ENCODE measurements around the gene GNL3. TPM values are rescaled to one million over a fixed set of nuclear protein-coding genes. Genes with fewer than 3 reads are reported as not detected.
A peak's percentile ranks its signal among the peaks of the same experiment; 100 is the strongest.
"Not testable (repeated sequence)": the region's sequence is repeated elsewhere in the genome, so short reads cannot be mapped to it uniquely, and the experiment has no call there.

GNL3 gene
- 100 to 1,000 TPM; 100 to 124 (median 107) TPM for polyA plus RNA-seq (ENCODE audit: insufficient read depth in 1 of 5, insufficient read length in 5 of 5, low replicate concordance in 1 of 5)
- long read RNA-seq, donor 1, transcript GNL3-204 (4 exons, 597 nt) = minor isoform, 12 of 140 reads
- long read RNA-seq, donor 1, transcript GNL3-202 (15 exons, 2,040 nt) = major isoform, 16 of 140 reads
- long read RNA-seq, donor 1, partial matches to known transcripts = 70 of 140 reads
- long read RNA-seq, donor 1, other reads (novel, unspliced or antisense) = 40 of 140 reads
- long read RNA-seq, donor 2, transcript GNL3-202 (15 exons, 2,040 nt) = major isoform, 13 of 53 reads
- long read RNA-seq, donor 2, partial matches to known transcripts = 30 of 53 reads
- long read RNA-seq, donor 2, other reads (novel, unspliced or antisense) = 0 of 53 reads
- long read RNA-seq, donor 3, transcript GNL3-202 (15 exons, 2,040 nt) = major isoform, 8 of 39 reads
- long read RNA-seq, donor 3, transcript GNL3-204 (4 exons, 597 nt) = minor isoform, 5 of 39 reads
- long read RNA-seq, donor 3, partial matches to known transcripts = 23 of 39 reads
- long read RNA-seq, donor 3, other reads (novel, unspliced or antisense) = 0 of 39 reads
- long read RNA-seq, donor 4, transcript GNL3-202 (15 exons, 2,040 nt) = major isoform, 10 of 41 reads
- long read RNA-seq, donor 4, transcript GNL3-204 (4 exons, 597 nt) = minor isoform, 9 of 41 reads
- long read RNA-seq, donor 4, partial matches to known transcripts = 15 of 41 reads
- long read RNA-seq, donor 4, other reads (novel, unspliced or antisense) = 7 of 41 reads
- long read RNA-seq, donor 5, transcript GNL3-202 (15 exons, 2,040 nt) = minor isoform, 10 of 144 reads
- long read RNA-seq, donor 5, transcript GNL3-204 (4 exons, 597 nt) = major isoform, 32 of 144 reads
- long read RNA-seq, donor 5, partial matches to known transcripts = 69 of 144 reads
- long read RNA-seq, donor 5, other reads (novel, unspliced or antisense) = 31 of 144 reads
- long read RNA-seq, donor 6, transcript GNL3-202 (15 exons, 2,040 nt) = major isoform, 20 of 108 reads
- long read RNA-seq, donor 6, transcript GNL3-204 (4 exons, 597 nt) = minor isoform, 11 of 108 reads
- long read RNA-seq, donor 6, partial matches to known transcripts = 59 of 108 reads
- long read RNA-seq, donor 6, other reads (novel, unspliced or antisense) = 16 of 108 reads
- long read RNA-seq, donor 7, transcript GNL3-202 (15 exons, 2,040 nt) = major isoform, 8 of 16 reads
- long read RNA-seq, donor 7, transcript GNL3-204 (4 exons, 597 nt) = minor isoform, 7 of 16 reads
- long read RNA-seq, donor 7, partial matches to known transcripts = 0 of 16 reads
- long read RNA-seq, donor 7, other reads (novel, unspliced or antisense) = 0 of 16 reads
- long read RNA-seq, donor 8, transcript GNL3-204 (4 exons, 597 nt) = major isoform, 8 of 13 reads
- long read RNA-seq, donor 8, partial matches to known transcripts = 0 of 13 reads
- long read RNA-seq, donor 8, other reads (novel, unspliced or antisense) = 0 of 13 reads

DNA sequence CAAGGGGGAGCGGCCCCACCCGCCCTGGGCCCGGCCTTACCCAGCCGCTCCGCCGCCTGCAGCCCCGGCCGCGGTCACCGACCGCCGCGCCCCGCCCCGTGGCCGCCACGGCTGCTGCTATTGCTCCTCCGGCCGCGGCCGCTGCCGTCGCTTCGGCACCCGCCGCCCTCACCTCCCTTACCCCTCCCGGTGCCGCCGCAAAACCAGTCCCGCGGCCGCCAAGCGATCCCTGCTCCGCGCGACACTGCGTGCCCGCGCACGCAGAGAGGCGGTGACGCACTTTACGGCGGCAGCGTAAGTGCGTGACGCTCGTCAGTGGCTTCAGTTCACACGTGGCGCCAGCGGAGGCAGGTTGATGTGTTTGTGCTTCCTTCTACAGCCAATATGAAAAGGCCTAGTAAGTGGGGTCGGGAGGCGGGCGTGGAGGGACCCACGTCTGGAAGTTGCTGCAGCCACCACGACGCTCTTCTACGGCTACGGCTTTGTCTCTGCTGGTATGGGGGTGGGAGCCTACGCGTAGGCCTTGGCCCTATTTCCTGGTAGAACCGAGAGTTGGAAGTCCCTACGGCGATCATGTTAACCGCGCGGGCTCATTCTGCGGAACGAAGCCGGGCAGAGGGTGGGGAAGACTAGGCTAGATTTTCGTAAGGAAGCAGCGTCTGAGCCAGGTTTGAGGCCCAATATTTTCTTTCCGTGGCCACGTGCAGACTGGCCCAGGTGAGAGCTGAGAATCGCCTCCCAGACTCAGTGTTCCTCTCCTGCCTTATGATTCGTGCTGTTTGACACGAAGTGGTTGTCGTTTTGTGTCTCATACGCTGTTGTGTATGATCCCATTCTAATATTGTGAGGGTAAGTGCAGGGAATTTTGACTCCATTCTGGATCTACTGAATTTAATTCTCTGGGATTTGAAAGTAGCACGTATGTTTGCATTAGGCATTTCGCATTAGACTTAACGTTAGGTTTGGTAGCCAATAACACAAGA lies at the start of gene GNL3, which contains the start of gene PBRM1:
TSS of gene GNL3 (plus strand) at position 324 of the 983 bp plus-strand sequence. CDS start at position 385, 61 bp downstream.
TSS of gene PBRM1 (minus strand) at position 205 of the 983 bp plus-strand sequence.
- DNase-seq = peak; percentile 94 to 96

GRCh38 chr3:52636673-52637072 lies 49.2 kb upstream of the GNL3 start:
- DNase-seq = no peak

DNA sequence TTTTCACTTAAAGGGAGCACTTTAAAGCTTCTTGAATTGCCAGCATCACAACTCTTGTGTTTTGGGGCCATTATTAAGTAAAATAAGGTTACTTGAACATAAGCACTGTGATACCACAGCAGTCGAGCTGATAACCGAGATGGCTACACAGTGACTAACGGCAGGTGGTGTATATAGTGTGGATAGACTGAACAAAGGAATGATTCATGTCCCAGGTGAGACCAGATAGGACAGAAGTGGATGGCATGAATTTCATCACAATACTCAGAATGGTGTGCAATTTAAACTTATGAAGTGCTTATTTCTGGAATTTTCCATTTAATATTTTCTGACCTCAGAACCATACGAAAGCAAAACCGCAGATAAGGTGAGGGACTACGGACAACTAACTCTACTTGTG lies 40.3 kb upstream of the GNL3 start:
- no peak for DNase-seq

- no peak for DNase-seq
Measured at GRCh38 chr3:52649461-52650210, 36.2 kb upstream of the GNL3 start.

- DNase-seq = no peak
Measured at GRCh38 chr3:52650439-52650838, 35.4 kb upstream of the GNL3 start.

GRCh38 chr3:52651592-52651991 lies 34.2 kb upstream of the GNL3 start:
- no peak for DNase-seq

DNA sequence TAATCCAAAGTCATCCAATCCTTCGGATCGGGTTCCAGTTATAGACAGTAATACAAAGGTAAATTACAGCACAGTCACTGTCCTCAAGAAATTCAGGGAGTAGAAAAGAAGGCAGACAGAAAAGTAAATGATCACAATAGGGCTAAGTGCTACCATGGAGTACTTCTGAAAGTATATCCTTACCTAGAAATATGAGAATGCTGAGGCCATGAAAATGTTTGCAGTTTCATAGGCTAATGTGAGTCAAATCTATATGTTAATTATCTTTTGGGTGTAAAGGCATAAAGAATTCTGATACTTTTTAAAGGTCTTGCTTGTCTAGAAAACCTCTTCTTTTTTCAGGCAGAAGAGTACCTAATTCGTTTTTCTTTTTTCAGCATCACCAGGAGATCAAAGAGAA lies 29.9 kb upstream of the GNL3 start:
- DNase-seq = no peak

- DNase-seq = no peak
Measured at GRCh38 chr3:52660046-52660445, 25.8 kb upstream of the GNL3 start.

GRCh38 chr3:52663098-52663497 lies 22.7 kb upstream of the GNL3 start:
- DNase-seq = no peak

GRCh38 chr3:52670621-52671521 lies 15.0 kb upstream of the GNL3 start:
- no peak for DNase-seq

- no peak for DNase-seq
Measured at GRCh38 chr3:52671676-52672075, 14.2 kb upstream of the GNL3 start.

- not testable (repeated sequence) for DNase-seq
Measured at GRCh38 chr3:52676201-52676600, 9.6 kb upstream of the GNL3 start.

DNA sequence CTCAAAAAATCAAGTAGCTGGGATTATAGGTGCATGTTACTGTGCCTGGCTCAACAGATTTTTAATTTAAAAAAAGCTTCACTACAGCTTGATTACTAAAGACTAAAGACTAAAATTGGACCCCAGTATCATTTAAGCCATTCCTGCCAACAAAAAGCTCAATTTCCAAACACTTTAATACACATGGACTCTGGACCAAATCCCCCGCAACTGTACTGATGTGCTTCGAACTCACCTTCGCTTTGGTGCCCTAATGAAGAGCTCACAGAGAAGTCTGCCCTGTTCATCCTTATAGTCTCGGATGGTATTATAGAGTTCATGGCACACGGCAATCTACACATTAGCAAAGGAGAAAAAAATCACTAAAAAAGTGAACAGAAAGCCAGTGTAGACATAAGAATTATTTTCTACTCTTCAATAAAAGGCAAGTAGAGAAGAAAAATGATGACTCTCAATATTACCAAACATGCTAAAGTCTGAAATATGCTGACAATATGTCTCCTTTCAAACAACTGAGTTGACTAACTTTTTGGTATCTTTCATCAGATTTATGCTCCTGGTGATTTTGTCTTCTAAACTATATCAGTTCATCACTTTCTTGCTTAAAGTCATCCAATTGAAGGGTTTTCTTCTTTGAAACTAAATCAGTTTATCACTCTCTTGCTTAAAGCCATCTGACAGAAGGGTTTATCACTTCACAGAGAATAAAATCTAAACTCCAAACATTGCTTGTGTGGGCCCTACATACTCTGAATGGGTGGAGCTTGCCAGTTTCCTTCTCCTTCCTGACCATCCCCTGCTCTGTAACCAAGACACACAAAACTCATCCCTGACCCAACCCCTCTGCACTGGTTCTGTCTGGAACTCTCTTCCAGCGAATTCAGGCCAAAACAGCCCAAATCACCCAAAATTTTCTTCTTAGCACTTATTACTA lies 7.3 kb upstream of the GNL3 start:
- DNase-seq = no peak

DNA sequence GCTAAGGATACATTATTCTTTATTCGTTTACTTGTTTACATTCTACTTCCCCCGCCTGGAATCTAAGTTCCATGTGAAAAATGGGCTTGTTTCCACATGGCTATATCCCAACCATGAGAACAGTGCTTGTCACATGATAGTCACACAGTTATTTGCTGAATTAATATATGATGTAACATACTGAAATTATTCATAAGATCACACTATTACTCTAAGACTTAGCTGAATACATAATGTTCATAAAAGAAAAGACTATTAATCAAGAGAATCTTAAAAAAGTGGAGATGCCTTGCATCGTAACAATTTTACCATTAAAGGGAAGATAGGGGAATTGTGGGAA lies 6.7 kb upstream of the GNL3 start:
- no peak for DNase-seq

GRCh38 chr3:52679811-52680210 lies 6.0 kb upstream of the GNL3 start:
- DNase-seq = no peak

- DNase-seq = no peak
Measured at GRCh38 chr3:52681596-52681995, 4.2 kb upstream of the GNL3 start.

- no peak for DNase-seq
Measured at GRCh38 chr3:52682016-52682415, 3.8 kb upstream of the GNL3 start.

All from right lung (tissue), 10 donors.